K562 (cell line): Measurements from ENCODE around the gene STRADB. TPM values are rescaled to one million over a fixed set of nuclear protein-coding genes. Genes with fewer than 3 reads are reported as not detected.

Experiments
- ATAC-seq: fragments of 200-7000 bp; cut with Tn5 transposase; 3 replicates; pipeline ENCODE4 v1.9.1; 2020; ENCODE audit warnings: moderate library complexity
- BruUV-seq: library from RNA; stranded (reverse); fragments of 400-500 nt; replicated peaks from 2 replicates; lab custom pipeline; 2021; lab: Mats Ljungman, UMichigan
- CTCF ChIA-PET: fragments of 300-600 bp; formaldehyde crosslinking; extraction: SDS; loops from one replicate; lab custom pipeline; 2021; ENCODE audit warnings: low intra/inter-chr PET ratio; lab: Yijun Ruan, JAX
- POLR2A ChIA-PET: fragments of 300-600, 350-650 bp; sonication (Branson Sonifier 250); formaldehyde crosslinking; extraction: SDS; loops from one replicate; lab custom pipeline; 2021; ENCODE audit warnings: antibody characterized with exemption, inconsistent platforms; lab: Yijun Ruan, JAX
- DNase-seq, 4 experiments: peaks; one replicate each; pipeline versions ENCODE4 v3.0.0 to v3.0.0-alpha.2; 2011 to 2018; ENCODE audit warnings: low spot score in 3 of 4, mixed read lengths in 3 of 4; ENCODE audit errors: extremely low read depth in 1 of 4
- FAIRE-seq: peaks from 2 replicates; lab custom pipeline; 2011; peaks lifted over from hg19 to GRCh38; lab: Jason Lieb, UNC
- H2AFZ ChIP-seq: 2 replicates; pipeline ENCODE4 v1.6.0; 2011; ENCODE audit warnings: low read depth, low read length, control low read depth, inconsistent platforms
- H3K27ac ChIP-seq: fragments of 200-600 bp; 3 replicates; pipeline ENCODE4 v1.8.0; 2011; ENCODE audit warnings: low read depth, mild to moderate bottlenecking, control low read depth, inconsistent platforms, low read length, moderate library complexity, mixed read lengths; ENCODE audit errors: extremely low read depth
- H3K27me3 ChIP-seq, 2 experiments: fragments of 300-600 bp in 1 of 2; 2 replicates in 1 of 2; 3 replicates in 1 of 2; pipeline versions ENCODE4 v1.6.0 to v1.8.0; 2011; ENCODE audit warnings: inconsistent platforms in 2 of 2, low read length in 2 of 2, mild to moderate bottlenecking in 1 of 2, mixed read lengths in 1 of 2, moderate library complexity in 1 of 2; ENCODE audit not compliant: control insufficient read depth in 2 of 2, insufficient read depth in 2 of 2
- H3K36me3 ChIP-seq: fragments of 300-600 bp; 3 replicates; pipeline ENCODE4 v1.8.0; 2011; ENCODE audit warnings: mild to moderate bottlenecking, low read length, inconsistent platforms; ENCODE audit not compliant: control insufficient read depth, insufficient read depth
- H3K4me1 ChIP-seq, 2 experiments: fragments of 200-600 bp in 1 of 2; replicated peaks in 1 of 2; 2 replicates in 1 of 2; 3 replicates in 1 of 2; pipeline versions ENCODE4 v1.5.1 to v1.8.0; 2011; ENCODE audit warnings: inconsistent platforms in 2 of 2, low read length in 2 of 2, mild to moderate bottlenecking in 1 of 2, mixed read lengths in 1 of 2, moderate library complexity in 1 of 2; ENCODE audit not compliant: control insufficient read depth in 2 of 2, insufficient read depth in 2 of 2
- H3K4me2 ChIP-seq: 2 replicates; pipeline ENCODE4 v1.6.1; 2011; ENCODE audit warnings: low read length, control low read depth, inconsistent platforms, mixed read lengths; ENCODE audit not compliant: insufficient read depth
- H3K4me3 ChIP-seq: fragments of 200-600 bp; sonication (generic), shearing (Covaris generic); 2 replicates; pipeline ENCODE4 v1.5.1; 2016; ENCODE audit warnings: control low read depth, inconsistent platforms
- H3K79me2 ChIP-seq: fragments of 200-600 bp; 3 replicates; pipeline ENCODE4 v1.8.0; 2011; ENCODE audit warnings: low read length, inconsistent platforms; ENCODE audit not compliant: control insufficient read depth, insufficient read depth
- H3K9ac ChIP-seq, 2 experiments: 2 replicates each; pipeline versions ENCODE4 v1.6.0 to v1.6.1; 2011; ENCODE audit warnings: low read depth in 2 of 2, low read length in 2 of 2, control low read depth in 1 of 2, inconsistent platforms in 1 of 2, mild to moderate bottlenecking in 1 of 2, mixed read lengths in 1 of 2; ENCODE audit not compliant: insufficient read depth in 1 of 2
- H3K9me1 ChIP-seq: one replicate; pipeline ENCODE4 v1.6.0; 2011; ENCODE audit warnings: inconsistent platforms, mild to moderate bottlenecking, low read length, moderate library complexity; ENCODE audit not compliant: control insufficient read depth, insufficient read depth
- H3K9me3 ChIP-seq: replicated peaks from 2 replicates; pipeline ENCODE4 v1.5.1; 2011; ENCODE audit warnings: low read depth, low read length, inconsistent platforms; ENCODE audit not compliant: control insufficient read depth, insufficient read depth
- H4K20me1 ChIP-seq: replicated peaks from 2 replicates; pipeline ENCODE4 v1.6.1; 2011; ENCODE audit warnings: low read length, inconsistent platforms, mixed read lengths; ENCODE audit not compliant: control insufficient read depth, insufficient read depth
- CHD4 ChIP-seq: fragments of 200-600 bp; sonication (generic); IDR thresholded peaks from 3 replicates; pipeline ENCODE4 v1.6.1; 2012; ENCODE audit warnings: low read depth, mild to moderate bottlenecking, mixed read lengths, low read length, inconsistent platforms; ENCODE audit not compliant: insufficient read depth, insufficient replicate concordance, poor library complexity, severe bottlenecking
- IRF9 ChIP-seq: fragments of 450-650 bp; IDR thresholded peaks from 2 replicates; pipeline ENCODE4 v1.6.1; 2016; ENCODE audit warnings: missing biosample characterization, missing genetic modification characterization
- NFATC3 ChIP-seq: fragments of 450-650 bp; IDR thresholded peaks from 2 replicates; pipeline ENCODE4 v1.6.1; 2017; ENCODE audit warnings: mild to moderate bottlenecking
- NFE2 ChIP-seq: IDR thresholded peaks from 2 replicates; pipeline ENCODE4 v1.6.1; 2014; ENCODE audit warnings: antibody characterized with exemption, low read depth
- NR2C2 ChIP-seq, 2 experiments: fragments of 200-800 bp in 1 of 2; sonication (Bioruptor generic) in 1 of 2; sonication (generic) in 1 of 2; formaldehyde crosslinking in 1 of 2; IDR thresholded peaks; 2 replicates each; pipeline versions ENCODE4 v1.6.1 to v1.8.0; 2016 to 2022; ENCODE audit warnings: mild to moderate bottlenecking in 1 of 2, missing compliant biosample characterization in 1 of 2, missing genetic modification characterization in 1 of 2, missing genetic modification reagents in 1 of 2
- TEAD1 ChIP-seq, 2 experiments: fragments of 450-650 bp in 1 of 2; sonication (generic) in 1 of 2; formaldehyde crosslinking; IDR thresholded peaks; 2 replicates each; pipeline versions ENCODE4 v1.4.0 to v1.8.0; 2020 to 2022; ENCODE audit warnings: mild to moderate bottlenecking in 2 of 2, missing genetic modification reagents in 1 of 2
- ZBTB43 ChIP-seq: sonication (generic); formaldehyde crosslinking; IDR thresholded peaks from 2 replicates; pipeline ENCODE4 v1.8.0; 2023; ENCODE audit warnings: mild to moderate bottlenecking, missing genetic modification reagents
- WGBS: fragments of 100-300 bp; shearing (Covaris generic); methylation state at CpG from one replicate; pipeline ENCODE4 v1.1.6; 2016; ENCODE audit warnings: low coverage, mixed read lengths; ENCODE audit not compliant: insufficient coverage; ENCODE audit errors: missing lambda C conversion rate; 5-methylcytosine and 5-hydroxymethylcytosine counted together
- in situ Hi-C: fragments of 300-500 bp; cut with MboI; formaldehyde crosslinking; loops from 4 replicates; pipeline ENCODE4 v1.15.0; 2018; ENCODE audit warnings: inconsistent platforms, mixed read lengths
- intact Hi-C: fragments of 100-400 bp; cut with micrococcal nuclease; formaldehyde crosslinking; loops from 2 replicates; pipeline ENCODE4 v1.14.2; 2022
- polyA plus RNA-seq, 8 experiments: library from polyadenylated mRNA; depleted of rRNA in 4 of 8; stranded (reverse) in 5 of 8; unstranded in 3 of 8; fragments of >200 nt; fragmentation: Nextera tagmentation in 2 of 8; fragmentation: Illumina TruSeq in 1 of 8; extraction: Ambion mirVana in 2 of 8; extraction: Trizol in 1 of 8; gene quantifications; 2 replicates each; pipeline versions ENCODE4 v1.2.1 to v1.2.3, GENCODE V29; 2011 to 2014; ENCODE audit warnings: inconsistent platforms in 1 of 8, missing spikeins in 1 of 8
- total RNA-seq, 7 experiments: library from RNA; depleted of rRNA in 6 of 7; stranded (reverse); fragments of >200 nt in 6 of 7; fragmentation: Illumina TruSeq in 2 of 7; extraction: Trizol in 2 of 7; gene quantifications; 2 replicates each; pipeline versions ENCODE4 v1.2.1 to v1.2.3, GENCODE V29; 2011 to 2021; ENCODE audit warnings: low replicate concordance in 1 of 7
- TF ChIP-seq, protein P1 (sequence below): fragments of 250-450 bp; sonication (Bioruptor Pico); IDR thresholded peaks from 2 replicates; pipeline ENCODE4 v1.4.0; 2020; ENCODE audit warnings: borderline replicate concordance
- TF ChIP-seq, protein P2 (sequence below): sonication (generic); formaldehyde crosslinking; IDR thresholded peaks from 2 replicates; pipeline ENCODE4 v1.8.0; 2022; ENCODE audit warnings: mild to moderate bottlenecking, missing genetic modification reagents

The STRADB gene
- total and polyA plus RNA-seq, 9 of the 15 experiments (the other 6 are each of a cell fraction or from before 2014, with no cell fraction given): 6.9 to 30.6 (median 15.7) TPM

DNA sequence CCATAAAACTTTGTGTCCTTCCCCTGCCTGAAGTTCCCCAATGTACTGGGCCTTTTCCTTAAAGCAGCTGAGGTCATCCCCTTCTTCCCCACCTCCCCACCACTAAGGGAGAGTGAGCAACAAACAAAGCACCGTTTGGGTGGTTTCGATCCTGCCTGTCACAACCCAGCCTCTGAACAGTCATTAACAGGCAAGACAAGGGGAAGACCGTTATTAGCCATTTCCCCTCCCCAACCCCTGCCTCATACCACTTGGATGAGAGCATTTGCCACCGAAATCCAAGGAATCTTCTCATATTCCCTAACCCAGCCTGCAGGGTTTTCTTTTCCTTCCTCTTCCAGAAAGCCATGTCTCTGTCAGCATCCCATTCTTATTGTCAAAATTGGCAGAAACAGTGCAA is 65.6 kb downstream of the STRADB start (continued):
- no peak for TF ChIP-seq IRF9 (tag)
- TF ChIP-seq NR2C2 (CRISPR knock-in tag; IDR thresholded peaks at IDR 0.05): no peak
- TF ChIP-seq NR2C2 (tag; IDR thresholded peaks at IDR 0.05): no peak

DNA sequence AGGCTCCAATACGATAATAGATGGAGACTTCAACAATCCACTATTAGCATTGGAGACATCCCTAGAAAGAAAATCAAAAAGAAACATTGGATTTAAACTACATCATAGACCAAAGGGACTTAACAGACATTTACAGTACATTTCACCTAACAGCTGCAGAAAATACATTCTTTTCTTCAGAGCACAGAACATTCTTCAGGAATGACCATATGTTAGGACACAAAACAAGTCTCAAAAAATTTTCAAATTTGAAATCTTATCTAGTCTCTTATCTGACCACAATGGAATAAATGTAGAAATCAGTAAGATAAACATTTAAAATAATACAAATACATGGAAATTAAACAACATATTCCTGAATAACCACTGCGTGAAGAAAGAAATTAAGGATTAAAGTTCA is 68.7 kb downstream of the STRADB start:
- Histone ChIP-seq H3K4me2 (no peak overlapping the region), H4K20me1 (no peaks in the 10 kb centered on the region), H3K27ac (no peak overlapping the region), H3K36me3 (no peaks in the 10 kb centered on the region), H3K79me2 (no peaks in the 10 kb centered on the region), H3K4me3 (no peak overlapping the region), H3K9ac (no peak overlapping the region), H2AFZ (no peak overlapping the region), H3K9me1 (no peaks in the 10 kb centered on the region), H3K4me1 (no peaks in the 10 kb centered on the region), H3K9me3 (peaks cover 4% of the 10 kb centered on the region; the same call in 1 of the 2 replicates), H3K27me3 (no peaks in the 10 kb centered on the region)
- in situ Hi-C loops (no loop called here), intact Hi-C loops (no loop called here)
- WGBS: 10% methylated on average over 2 of the region's 2 CpGs
- CTCF ChIA-PET: no interaction called here
- BruUV-seq: no TSS peak
- TF ChIP-seq, protein P1, sequence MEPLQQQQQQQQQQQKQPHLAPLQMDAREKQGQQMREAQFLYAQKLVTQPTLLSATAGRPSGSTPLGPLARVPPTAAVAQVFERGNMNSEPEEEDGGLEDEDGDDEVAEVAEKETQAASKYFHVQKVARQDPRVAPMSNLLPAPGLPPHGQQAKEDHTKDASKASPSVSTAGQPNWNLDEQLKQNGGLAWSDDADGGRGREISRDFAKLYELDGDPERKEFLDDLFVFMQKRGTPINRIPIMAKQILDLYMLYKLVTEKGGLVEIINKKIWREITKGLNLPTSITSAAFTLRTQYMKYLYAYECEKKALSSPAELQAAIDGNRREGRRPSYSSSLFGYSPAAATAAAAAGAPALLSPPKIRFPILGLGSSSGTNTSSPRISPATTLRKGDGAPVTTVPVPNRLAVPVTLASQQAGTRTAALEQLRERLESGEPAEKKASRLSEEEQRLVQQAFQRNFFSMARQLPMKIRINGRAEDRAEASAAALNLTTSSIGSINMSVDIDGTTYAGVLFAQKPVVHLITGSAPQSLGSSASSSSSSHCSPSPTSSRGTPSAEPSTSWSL (CRISPR knock-in tag): no peak
- TF ChIP-seq NFE2 (no peak), ZBTB43 (CRISPR knock-in tag) (no peak), NFATC3 (no peak), CHD4 (no peak), TEAD1 (CRISPR knock-in tag; IDR thresholded peaks at IDR 0.05) (no peak)
- TF ChIP-seq, protein P2, sequence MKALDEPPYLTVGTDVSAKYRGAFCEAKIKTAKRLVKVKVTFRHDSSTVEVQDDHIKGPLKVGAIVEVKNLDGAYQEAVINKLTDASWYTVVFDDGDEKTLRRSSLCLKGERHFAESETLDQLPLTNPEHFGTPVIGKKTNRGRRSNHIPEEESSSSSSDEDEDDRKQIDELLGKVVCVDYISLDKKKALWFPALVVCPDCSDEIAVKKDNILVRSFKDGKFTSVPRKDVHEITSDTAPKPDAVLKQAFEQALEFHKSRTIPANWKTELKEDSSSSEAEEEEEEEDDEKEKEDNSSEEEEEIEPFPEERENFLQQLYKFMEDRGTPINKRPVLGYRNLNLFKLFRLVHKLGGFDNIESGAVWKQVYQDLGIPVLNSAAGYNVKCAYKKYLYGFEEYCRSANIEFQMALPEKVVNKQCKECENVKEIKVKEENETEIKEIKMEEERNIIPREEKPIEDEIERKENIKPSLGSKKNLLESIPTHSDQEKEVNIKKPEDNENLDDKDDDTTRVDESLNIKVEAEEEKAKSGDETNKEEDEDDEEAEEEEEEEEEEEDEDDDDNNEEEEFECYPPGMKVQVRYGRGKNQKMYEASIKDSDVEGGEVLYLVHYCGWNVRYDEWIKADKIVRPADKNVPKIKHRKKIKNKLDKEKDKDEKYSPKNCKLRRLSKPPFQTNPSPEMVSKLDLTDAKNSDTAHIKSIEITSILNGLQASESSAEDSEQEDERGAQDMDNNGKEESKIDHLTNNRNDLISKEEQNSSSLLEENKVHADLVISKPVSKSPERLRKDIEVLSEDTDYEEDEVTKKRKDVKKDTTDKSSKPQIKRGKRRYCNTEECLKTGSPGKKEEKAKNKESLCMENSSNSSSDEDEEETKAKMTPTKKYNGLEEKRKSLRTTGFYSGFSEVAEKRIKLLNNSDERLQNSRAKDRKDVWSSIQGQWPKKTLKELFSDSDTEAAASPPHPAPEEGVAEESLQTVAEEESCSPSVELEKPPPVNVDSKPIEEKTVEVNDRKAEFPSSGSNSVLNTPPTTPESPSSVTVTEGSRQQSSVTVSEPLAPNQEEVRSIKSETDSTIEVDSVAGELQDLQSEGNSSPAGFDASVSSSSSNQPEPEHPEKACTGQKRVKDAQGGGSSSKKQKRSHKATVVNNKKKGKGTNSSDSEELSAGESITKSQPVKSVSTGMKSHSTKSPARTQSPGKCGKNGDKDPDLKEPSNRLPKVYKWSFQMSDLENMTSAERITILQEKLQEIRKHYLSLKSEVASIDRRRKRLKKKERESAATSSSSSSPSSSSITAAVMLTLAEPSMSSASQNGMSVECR (CRISPR knock-in tag): no peak
- ATAC-seq: no peak
- no peak for DNase-seq
- FAIRE-seq: no peak
- POLR2A ChIA-PET: no interaction called here
